Fibroblast of gingiva (primary cell): ENCODE results near the gene RAD23A.
A peak's percentile ranks its signal among the peaks of the same experiment; 100 is the strongest.
"Not testable (repeated sequence)": the region's sequence is repeated elsewhere in the genome, so short reads cannot be mapped to it uniquely, and the experiment has no call there.

Source experiments
- DNase-seq: peaks from one replicate; pipeline ENCODE4 v3.0.0-alpha.2; 2011; ENCODE audit warnings: low read depth

Gene RAD23A

GRCh38 chr19:12945479-12946091, at the start of gene RAD23A:
RAD23A (plus strand) TSS chr19:12945862; CDS start chr19:12945949, 87 bp downstream.
- peak; percentile 98 for DNase-seq

GRCh38 chr19:12896460-12896859, 49.2 kb upstream of the RAD23A start:
- no peak for DNase-seq

DNA sequence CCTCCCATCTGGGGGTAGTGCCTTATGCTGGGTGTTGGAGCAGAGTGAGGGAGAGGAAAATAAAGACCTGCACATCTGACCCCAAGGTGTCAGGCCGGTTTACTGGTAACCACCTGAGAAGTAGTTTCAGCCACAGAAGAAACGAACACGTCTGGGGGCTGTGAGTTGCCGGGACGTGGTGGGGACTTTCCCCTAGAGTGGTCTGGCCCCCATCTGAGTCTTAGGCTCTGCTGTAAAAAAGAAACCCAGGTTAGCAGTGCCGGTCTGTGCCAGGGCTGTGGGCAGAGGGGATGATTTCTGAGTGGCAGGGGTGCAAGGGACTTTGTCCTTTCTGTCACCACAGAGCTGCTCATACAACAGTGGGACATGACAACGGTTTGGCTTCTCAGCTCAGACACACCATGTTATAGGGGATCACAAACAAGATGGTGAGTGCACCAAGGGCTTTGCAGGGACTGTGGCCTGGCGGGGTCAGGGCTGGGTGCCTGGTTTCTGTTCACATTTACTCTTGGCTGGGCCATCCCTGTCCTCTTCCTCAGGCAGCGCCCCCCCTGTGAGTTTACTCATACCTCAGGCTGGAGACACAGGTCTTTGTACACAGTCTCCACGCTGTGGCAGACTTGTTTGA, 45.7 kb upstream of the RAD23A start:
- no peak for DNase-seq

- no peak for DNase-seq
Observed at GRCh38 chr19:12907166-12907565, 38.5 kb upstream of the RAD23A start.

- DNase-seq: no peak
Observed at GRCh38 chr19:12912571-12912970, 33.1 kb upstream of the RAD23A start.

GRCh38 chr19:12913011-12913561, 32.6 kb upstream of the RAD23A start:
- peak; percentile 72 for DNase-seq

GRCh38 chr19:12913851-12914690, 31.6 kb upstream of the RAD23A start:
- DNase-seq: peak; percentile 69

- not testable (repeated sequence) for DNase-seq
Observed at GRCh38 chr19:12915860-12916259, 29.8 kb upstream of the RAD23A start.

DNA sequence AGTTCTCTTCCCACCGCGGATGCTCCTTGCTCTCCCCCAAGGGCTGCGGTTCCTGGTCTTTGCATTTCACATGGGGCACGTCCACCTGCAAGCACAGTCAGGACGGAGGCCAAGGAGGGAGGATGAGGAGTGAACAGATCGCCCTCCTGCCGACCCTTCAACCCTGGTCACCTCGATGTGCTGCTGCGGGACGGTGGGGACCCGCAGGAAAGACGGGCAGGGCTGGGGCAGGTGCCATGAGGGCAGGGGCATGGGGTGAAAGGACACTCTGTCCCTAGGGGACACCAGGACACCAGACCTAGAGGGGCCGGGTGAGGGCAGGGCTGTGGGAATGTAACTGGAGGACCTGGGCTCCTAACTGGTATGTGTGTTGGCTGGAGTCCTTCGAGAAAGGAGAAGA, 27.4 kb upstream of the RAD23A start:
- DNase-seq: no peak

DNA sequence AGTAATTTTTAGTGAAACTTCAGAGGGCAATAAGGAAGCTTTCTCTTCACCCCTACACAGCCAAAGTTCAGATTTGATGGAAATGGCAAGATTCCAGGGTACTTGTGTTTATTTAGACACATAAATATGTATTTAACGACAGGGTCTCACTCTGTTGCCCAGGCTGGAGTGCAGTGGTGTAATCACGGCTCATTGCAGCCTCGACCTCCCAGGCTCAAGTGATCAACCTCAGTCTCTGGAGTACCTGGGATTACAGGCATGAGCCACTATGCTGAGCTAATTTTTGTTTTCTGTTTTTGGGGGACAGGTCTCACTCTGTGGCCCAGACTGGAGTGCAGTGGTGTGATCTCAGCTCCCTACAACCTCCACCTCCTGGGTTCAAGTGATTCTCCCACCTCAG, 24.6 kb upstream of the RAD23A start:
- DNase-seq: no peak

DNA sequence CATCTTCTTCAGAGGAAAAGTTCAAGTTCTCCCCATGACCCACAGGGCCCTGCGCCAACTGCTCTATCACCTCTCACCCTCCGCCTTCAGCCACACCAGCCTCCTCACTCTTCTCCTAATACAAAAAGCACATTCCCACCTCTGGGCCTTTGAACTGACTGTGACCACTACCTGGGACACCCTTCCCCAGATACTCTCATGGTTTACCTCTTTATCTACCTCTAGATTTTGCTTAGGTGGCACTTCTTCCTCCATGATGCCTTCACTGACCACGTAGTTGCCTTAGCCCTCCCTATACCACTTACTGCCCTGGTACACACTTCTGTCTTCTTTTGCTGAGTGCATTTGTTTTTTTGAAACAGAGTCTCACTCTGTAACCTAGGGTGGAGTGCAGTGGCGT, 22.7 kb upstream of the RAD23A start:
- no peak for DNase-seq

DNA sequence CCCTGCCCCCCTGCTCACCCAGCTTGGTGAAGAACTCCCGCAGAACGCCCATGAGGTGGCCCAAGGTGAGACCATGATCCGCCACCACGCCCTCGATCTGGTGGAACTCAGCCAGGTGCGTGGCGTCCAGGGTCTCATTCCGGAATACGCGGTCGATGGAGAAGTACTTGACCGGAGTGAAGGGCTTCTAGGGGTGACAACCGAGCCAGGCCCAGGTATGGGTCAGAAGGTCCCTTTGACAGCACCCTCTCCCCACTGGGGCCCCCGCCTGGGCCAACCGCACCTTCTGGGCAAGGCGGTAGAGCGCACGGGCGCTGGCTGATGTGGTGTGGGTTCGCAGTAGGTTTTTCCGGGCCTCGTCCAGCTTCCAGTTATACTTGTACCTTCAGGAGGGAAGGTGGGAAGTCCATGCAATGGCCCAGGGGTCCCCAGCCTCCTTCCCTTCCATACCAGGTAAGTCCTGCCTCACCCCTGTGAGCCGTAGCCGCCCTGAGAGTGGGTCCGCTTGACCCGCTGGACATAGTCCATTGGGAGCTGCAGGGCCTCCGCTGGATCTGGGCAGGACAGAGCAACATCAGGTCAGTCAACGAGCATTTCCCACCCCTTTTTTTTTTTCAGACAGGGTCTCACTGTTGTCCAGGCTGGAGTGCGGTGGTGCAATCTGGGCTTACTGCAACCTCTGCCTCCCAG, 20.9 kb upstream of the RAD23A start:
- DNase-seq: no peak

DNA sequence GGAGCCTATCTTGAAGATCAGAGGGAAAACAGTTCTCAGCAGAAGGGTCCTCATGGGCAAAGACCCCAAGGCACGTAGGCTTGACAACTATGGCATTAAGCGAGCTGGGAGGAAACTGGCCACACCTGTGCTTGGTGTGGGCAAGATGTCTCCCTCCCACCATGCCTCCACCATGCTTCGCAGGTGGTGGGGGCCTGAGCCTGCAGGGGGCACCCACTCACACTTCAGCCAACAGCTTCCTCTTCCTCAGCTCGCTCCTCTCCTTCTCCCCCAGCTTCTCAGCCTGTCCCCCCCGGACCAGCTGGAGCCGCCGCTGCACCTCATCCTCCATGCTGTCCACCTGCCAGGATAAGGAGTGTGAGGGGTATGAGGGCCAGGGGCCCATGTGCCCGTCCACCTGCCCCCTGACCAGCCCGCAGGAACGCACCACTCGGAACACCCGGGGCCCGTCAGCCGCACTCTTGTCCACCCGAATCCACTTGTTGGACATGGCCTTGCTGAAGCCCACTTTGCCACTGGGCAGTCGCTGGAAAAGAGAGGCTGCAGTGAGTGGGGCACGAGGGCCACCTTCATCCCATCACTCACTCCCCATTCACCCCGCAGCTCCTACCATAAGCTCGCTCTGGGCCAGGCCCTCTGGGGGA, 15.5 kb upstream of the RAD23A start:
- DNase-seq: no peak

GRCh38 chr19:12932392-12933286, 13.0 kb upstream of the RAD23A start:
- DNase-seq: no peak

GRCh38 chr19:12933287-12934072, 12.2 kb upstream of the RAD23A start, which contains the start of gene FARSA:
FARSA (minus strand) TSS chr19:12933711; CDS start chr19:12933696, 15 bp downstream.
- DNase-seq: peak; percentile 86

GRCh38 chr19:12935071-12935470, 10.6 kb upstream of the RAD23A start:
- no peak for DNase-seq

- DNase-seq: no peak
Observed at GRCh38 chr19:12936582-12936981, 9.1 kb upstream of the RAD23A start.

GRCh38 chr19:12937093-12937926, 8.4 kb upstream of the RAD23A start:
- no peak for DNase-seq
